PC-9 (cell line): ENCODE data around the gene CHMP2A.

Experiments
- CTCF ChIP-seq: fragments of 200-600 bp; sonication (generic); conservative IDR thresholded peaks from 2 replicates; pipeline ENCODE4 v1.6.1; 2017; ENCODE audit warnings: mixed run types, antibody characterized with exemption, mild to moderate bottlenecking, moderate library complexity
- EZH2 ChIP-seq: fragments of 200-600 bp; sonication (generic); IDR thresholded peaks from 2 replicates; pipeline ENCODE4 v1.8.0; 2017; ENCODE audit warnings: antibody characterized with exemption, low read depth

DNA sequence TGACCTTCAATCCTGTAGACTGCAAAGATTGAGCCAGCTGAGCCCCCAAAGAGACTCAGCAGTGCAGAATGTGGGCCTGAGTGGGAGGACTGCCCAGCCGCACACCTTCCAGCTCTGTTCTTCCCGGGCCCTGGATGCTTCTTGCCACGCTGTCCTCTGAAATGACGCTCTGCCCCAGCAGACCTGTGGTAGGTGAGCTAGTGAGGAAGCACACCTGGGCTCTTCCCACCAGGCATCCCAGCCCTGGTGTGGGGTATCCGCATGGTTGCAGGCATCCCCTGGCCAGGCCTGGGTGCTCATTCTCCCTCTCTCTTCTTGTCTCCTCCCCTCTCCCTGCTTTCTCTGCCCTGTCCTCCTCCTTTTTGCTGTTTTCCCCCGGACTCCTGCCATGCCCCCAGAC is 28.1 kb upstream of the CHMP2A start:
- no peak for TF ChIP-seq EZH2
- TF ChIP-seq CTCF, result no peak
